Activated CD4-positive, alpha-beta T cell treated with anti-CD3 and anti-CD28 coated beads, Interleukin-2, amount 10 ng/mL, durations not matched to agents 7 days and 5 days (primary cell): ENCODE results near the gene OSBPL6. TPM values are rescaled to one million over a fixed set of nuclear protein-coding genes. Genes with fewer than 3 reads are reported as not detected.
"Not testable (repeated sequence)": the region's sequence is repeated elsewhere in the genome, so short reads cannot be mapped to it uniquely, and the experiment has no call there.

Experiments used
- CTCF ChIA-PET: fragments of 350-600 bp; sonication (Branson Sonifier 250); formaldehyde crosslinking; loops from one replicate; lab custom pipeline; 2021; ENCODE audit warnings: antibody characterized with exemption; lab: Charles Lee
- POLR2A ChIA-PET: fragments of 350-600 bp; sonication (Branson Sonifier 250); formaldehyde crosslinking; loops from one replicate; lab custom pipeline; 2021; ENCODE audit warnings: antibody characterized with exemption; lab: Charles Lee
- DNase-seq: peaks from one replicate; pipeline ENCODE4 v3.0.0-alpha.2; 2020
- H3K27ac Mint-ChIP-seq: one replicate; pipeline ENCODE4 v1.8.0; 2021; ENCODE audit warnings: mild to moderate bottlenecking, moderate library complexity, mixed read lengths
- H3K27me3 Mint-ChIP-seq: one replicate; pipeline ENCODE4 v1.8.0; 2021; ENCODE audit warnings: mixed read lengths
- H3K36me3 Mint-ChIP-seq: one replicate; pipeline ENCODE4 v1.8.0; 2021; ENCODE audit warnings: low read depth, mixed read lengths
- H3K4me1 Mint-ChIP-seq: one replicate; pipeline ENCODE4 v1.8.0; 2021; ENCODE audit warnings: mixed read lengths
- H3K4me3 Mint-ChIP-seq: one replicate; pipeline ENCODE4 v1.8.0; 2021; ENCODE audit warnings: mild to moderate bottlenecking, moderate library complexity, mixed read lengths
- H3K9me3 Mint-ChIP-seq: one replicate; pipeline ENCODE4 v1.8.0; 2021; ENCODE audit warnings: mixed read lengths
- total RNA-seq, 2 experiments: library from RNA; stranded (reverse); gene quantifications; one replicate each; pipeline ENCODE4 v1.2.3, GENCODE V29; 2021

Gene OSBPL6
- total RNA-seq, 2 experiments from 2014 or later, result 0.35 to 0.52 TPM

GRCh38 chr2:178307650-178308049 lies 113.3 kb downstream of the OSBPL6 start:
- H3K27ac Mint-ChIP-seq, result no peak overlapping the region
- no peak overlapping the region for H3K4me3 Mint-ChIP-seq
- CTCF ChIA-PET, result no interaction called here
- H3K4me1 Mint-ChIP-seq, result no peaks in the 10 kb centered on the region
- POLR2A ChIA-PET, result interaction anchor here (0.7 kb wide), 1 partner anchor 100 kb away, joined by 3 read pairs; no protein-coding TSS in a partner anchor
- no peak for DNase-seq
- H3K9me3 Mint-ChIP-seq, result no peaks in the 10 kb centered on the region
- H3K36me3 Mint-ChIP-seq, result no peaks in the 10 kb centered on the region
- peaks cover 21% of the 10 kb centered on the region for H3K27me3 Mint-ChIP-seq

GRCh38 chr2:178309541-178309940 lies 115.2 kb downstream of the OSBPL6 start:
- no peaks in the 10 kb centered on the region for H3K36me3 Mint-ChIP-seq
- H3K27me3 Mint-ChIP-seq, result peaks cover 15% of the 10 kb centered on the region
- H3K27ac Mint-ChIP-seq, result no peak overlapping the region
- DNase-seq, result no peak
- no peaks in the 10 kb centered on the region for H3K4me1 Mint-ChIP-seq
- CTCF ChIA-PET, result interaction anchor here (0.6 to 0.7 kb wide), 2 partner anchors 8 to 1738 kb away, joined by 3 read pairs; no protein-coding TSS in a partner anchor
- no peaks in the 10 kb centered on the region for H3K9me3 Mint-ChIP-seq
- POLR2A ChIA-PET, result no interaction called here
- no peak overlapping the region for H3K4me3 Mint-ChIP-seq

GRCh38 chr2:178315078-178315477 lies 120.8 kb downstream of the OSBPL6 start:
- H3K36me3 Mint-ChIP-seq, result no peaks in the 10 kb centered on the region
- peaks cover 19% of the 10 kb centered on the region for H3K27me3 Mint-ChIP-seq
- no peak overlapping the region for H3K4me3 Mint-ChIP-seq
- ChIA-PET POLR2A (no interaction called here), CTCF (no interaction called here)
- H3K4me1 Mint-ChIP-seq, result no peaks in the 10 kb centered on the region
- H3K9me3 Mint-ChIP-seq, result no peaks in the 10 kb centered on the region
- DNase-seq, result no peak
- no peak overlapping the region for H3K27ac Mint-ChIP-seq

GRCh38 chr2:178315488-178315948 lies 121.2 kb downstream of the OSBPL6 start:
- Mint-ChIP-seq H3K27me3 (peaks cover 20% of the 10 kb centered on the region), H3K4me3 (no peak overlapping the region), H3K4me1 (no peaks in the 10 kb centered on the region), H3K9me3 (no peaks in the 10 kb centered on the region), H3K27ac (no peak overlapping the region), H3K36me3 (no peaks in the 10 kb centered on the region)
- POLR2A ChIA-PET, result no interaction called here
- CTCF ChIA-PET, result interaction anchor here (0.8 kb wide), 1 partner anchor 10 kb away, joined by 3 read pairs; no protein-coding TSS in a partner anchor
- no peak for DNase-seq

- CTCF ChIA-PET, result no interaction called here
- POLR2A ChIA-PET, result no interaction called here
- DNase-seq, result no peak
- no peak overlapping the region for H3K4me3 Mint-ChIP-seq
- no peaks in the 10 kb centered on the region for H3K9me3 Mint-ChIP-seq
- peaks cover 27% of the 10 kb centered on the region for H3K27me3 Mint-ChIP-seq
- H3K4me1 Mint-ChIP-seq, result no peaks in the 10 kb centered on the region
- no peaks in the 10 kb centered on the region for H3K36me3 Mint-ChIP-seq
- no peak overlapping the region for H3K27ac Mint-ChIP-seq
Observed at GRCh38 chr2:178317811-178318210, 123.5 kb downstream of the OSBPL6 start.

- Mint-ChIP-seq H3K4me1 (no peaks in the 10 kb centered on the region), H3K27me3 (peaks cover 41% of the 10 kb centered on the region), H3K9me3 (no peaks in the 10 kb centered on the region), H3K27ac (no peak overlapping the region), H3K4me3 (no peak overlapping the region), H3K36me3 (no peaks in the 10 kb centered on the region)
- CTCF ChIA-PET, result interaction anchor here (0.6 to 1.6 kb wide), 4 partner anchors 33 to 380 kb away, joined by 3 read pairs; partner anchors contain the start of gene RBM45
- POLR2A ChIA-PET, result no interaction called here
- no peak for DNase-seq
Observed at GRCh38 chr2:178320011-178320585, 125.8 kb downstream of the OSBPL6 start.

GRCh38 chr2:178322068-178322467 lies 127.8 kb downstream of the OSBPL6 start:
- no peaks in the 10 kb centered on the region for H3K4me1 Mint-ChIP-seq
- H3K4me3 Mint-ChIP-seq, result no peak overlapping the region
- no peaks in the 10 kb centered on the region for H3K36me3 Mint-ChIP-seq
- H3K27me3 Mint-ChIP-seq, result peaks cover 45% of the 10 kb centered on the region
- DNase-seq, result no peak
- H3K9me3 Mint-ChIP-seq, result no peaks in the 10 kb centered on the region
- ChIA-PET CTCF (no interaction called here), POLR2A (no interaction called here)
- no peak overlapping the region for H3K27ac Mint-ChIP-seq

GRCh38 chr2:178323331-178323730 lies 129.0 kb downstream of the OSBPL6 start:
- peaks cover 41% of the 10 kb centered on the region for H3K27me3 Mint-ChIP-seq
- CTCF ChIA-PET, POLR2A ChIA-PET, H3K4me3 Mint-ChIP-seq, DNase-seq, H3K9me3 Mint-ChIP-seq, H3K4me1 Mint-ChIP-seq, H3K36me3 Mint-ChIP-seq, H3K27ac Mint-ChIP-seq: not testable (repeated sequence)

- no peak for DNase-seq
- Mint-ChIP-seq H3K27me3 (peaks cover 36% of the 10 kb centered on the region), H3K36me3 (no peaks in the 10 kb centered on the region), H3K9me3 (no peaks in the 10 kb centered on the region), H3K27ac (no peak overlapping the region), H3K4me1 (no peaks in the 10 kb centered on the region), H3K4me3 (no peak overlapping the region)
- POLR2A ChIA-PET, result no interaction called here
- CTCF ChIA-PET, result no interaction called here
Observed at GRCh38 chr2:178324077-178324476, 129.8 kb downstream of the OSBPL6 start.

- Mint-ChIP-seq H3K9me3 (no peaks in the 10 kb centered on the region), H3K27ac (no peak overlapping the region), H3K4me1 (no peaks in the 10 kb centered on the region), H3K36me3 (no peaks in the 10 kb centered on the region), H3K27me3 (peaks cover 29% of the 10 kb centered on the region), H3K4me3 (no peak overlapping the region)
- POLR2A ChIA-PET, result no interaction called here
- CTCF ChIA-PET, result interaction anchor here (1.1 kb wide), 1 partner anchor 9 kb away, joined by 3 read pairs; no protein-coding TSS in a partner anchor
- DNase-seq, result no peak
Observed at GRCh38 chr2:178325268-178325667, 131.0 kb downstream of the OSBPL6 start.

- H3K36me3 Mint-ChIP-seq, result no peaks in the 10 kb centered on the region
- H3K4me3 Mint-ChIP-seq, result no peak overlapping the region
- ChIA-PET CTCF (no interaction called here), POLR2A (no interaction called here)
- DNase-seq, result no peak
- peaks cover 22% of the 10 kb centered on the region for H3K27me3 Mint-ChIP-seq
- no peaks in the 10 kb centered on the region for H3K9me3 Mint-ChIP-seq
- no peak overlapping the region for H3K27ac Mint-ChIP-seq
- no peaks in the 10 kb centered on the region for H3K4me1 Mint-ChIP-seq
Observed at GRCh38 chr2:178327516-178327915, 133.2 kb downstream of the OSBPL6 start.

- Mint-ChIP-seq H3K27ac (no peak overlapping the region), H3K9me3 (no peaks in the 10 kb centered on the region), H3K4me1 (no peaks in the 10 kb centered on the region), H3K4me3 (no peak overlapping the region), H3K27me3 (peaks cover 21% of the 10 kb centered on the region), H3K36me3 (no peaks in the 10 kb centered on the region)
- no peak for DNase-seq
- ChIA-PET CTCF (no interaction called here), POLR2A (interaction anchor here (0.6 kb wide), 1 partner anchor 954 kb away, joined by 3 read pairs; no protein-coding TSS in a partner anchor)
Observed at GRCh38 chr2:178328037-178328436, 133.7 kb downstream of the OSBPL6 start.

GRCh38 chr2:178330175-178331017 lies 136.1 kb downstream of the OSBPL6 start:
- H3K9me3 Mint-ChIP-seq, result no peaks in the 10 kb centered on the region
- H3K4me1 Mint-ChIP-seq, result no peaks in the 10 kb centered on the region
- DNase-seq, result no peak
- POLR2A ChIA-PET, result no interaction called here
- H3K36me3 Mint-ChIP-seq, result no peaks in the 10 kb centered on the region
- no peak overlapping the region for H3K27ac Mint-ChIP-seq
- CTCF ChIA-PET, result no interaction called here
- H3K4me3 Mint-ChIP-seq, result no peak overlapping the region
- peaks cover 9% of the 10 kb centered on the region for H3K27me3 Mint-ChIP-seq
